ENCODE data around the gene BACH2. TPM values are rescaled to one million over a fixed set of nuclear protein-coding genes. Genes with fewer than 3 reads are reported as not detected.

Gene BACH2
- total RNA-seq, 2 donors from 2014 or later: 5.2 to 5.7 TPM

DNA sequence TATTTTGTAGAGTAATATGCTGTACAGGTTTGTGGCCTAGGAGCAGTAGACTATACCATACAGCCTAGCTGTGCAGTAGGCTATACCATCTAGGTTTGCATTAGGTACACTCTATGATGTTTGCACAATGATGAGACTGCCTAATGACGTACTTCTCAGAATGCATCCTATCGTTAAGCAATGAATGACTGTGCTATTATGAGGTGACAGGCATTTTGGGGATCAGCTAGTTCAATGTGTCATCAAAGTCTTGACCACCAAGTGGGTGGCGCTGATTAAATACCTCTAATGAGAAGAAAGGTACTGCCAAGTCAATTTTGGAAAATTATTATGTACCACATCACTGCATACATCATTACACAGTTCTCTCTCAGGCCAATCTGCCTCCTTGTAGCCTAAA lies 190.2 kb downstream of the BACH2 start:
- Histone ChIP-seq H3K27ac (no peak overlapping the region), H3K9me3 (no peaks in the 10 kb centered on the region), H3K4me1 (replicated peaks) (no peaks in the 10 kb centered on the region), H3K36me3 (no peaks in the 10 kb centered on the region), H3K4me3 (no peak overlapping the region), H3K27me3 (replicated peaks; ENCODE audit: insufficient read depth) (no peaks in the 10 kb centered on the region)
- WGBS: 98% methylated on average over 3 of the region's 3 CpGs
- TF ChIP-seq POLR2A (IDR thresholded peaks at IDR 0.05): no peak
- TF ChIP-seq, protein P1, sequence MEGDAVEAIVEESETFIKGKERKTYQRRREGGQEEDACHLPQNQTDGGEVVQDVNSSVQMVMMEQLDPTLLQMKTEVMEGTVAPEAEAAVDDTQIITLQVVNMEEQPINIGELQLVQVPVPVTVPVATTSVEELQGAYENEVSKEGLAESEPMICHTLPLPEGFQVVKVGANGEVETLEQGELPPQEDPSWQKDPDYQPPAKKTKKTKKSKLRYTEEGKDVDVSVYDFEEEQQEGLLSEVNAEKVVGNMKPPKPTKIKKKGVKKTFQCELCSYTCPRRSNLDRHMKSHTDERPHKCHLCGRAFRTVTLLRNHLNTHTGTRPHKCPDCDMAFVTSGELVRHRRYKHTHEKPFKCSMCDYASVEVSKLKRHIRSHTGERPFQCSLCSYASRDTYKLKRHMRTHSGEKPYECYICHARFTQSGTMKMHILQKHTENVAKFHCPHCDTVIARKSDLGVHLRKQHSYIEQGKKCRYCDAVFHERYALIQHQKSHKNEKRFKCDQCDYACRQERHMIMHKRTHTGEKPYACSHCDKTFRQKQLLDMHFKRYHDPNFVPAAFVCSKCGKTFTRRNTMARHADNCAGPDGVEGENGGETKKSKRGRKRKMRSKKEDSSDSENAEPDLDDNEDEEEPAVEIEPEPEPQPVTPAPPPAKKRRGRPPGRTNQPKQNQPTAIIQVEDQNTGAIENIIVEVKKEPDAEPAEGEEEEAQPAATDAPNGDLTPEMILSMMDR (IDR thresholded peaks at IDR 0.05): no peak
- TF ChIP-seq POLR2AphosphoS5 (IDR thresholded peaks at IDR 0.05): no peak
- intact Hi-C loops (cut with DNase I): no loop called here
- DNase-seq (ENCODE audit: low spot score): no peak

DNA sequence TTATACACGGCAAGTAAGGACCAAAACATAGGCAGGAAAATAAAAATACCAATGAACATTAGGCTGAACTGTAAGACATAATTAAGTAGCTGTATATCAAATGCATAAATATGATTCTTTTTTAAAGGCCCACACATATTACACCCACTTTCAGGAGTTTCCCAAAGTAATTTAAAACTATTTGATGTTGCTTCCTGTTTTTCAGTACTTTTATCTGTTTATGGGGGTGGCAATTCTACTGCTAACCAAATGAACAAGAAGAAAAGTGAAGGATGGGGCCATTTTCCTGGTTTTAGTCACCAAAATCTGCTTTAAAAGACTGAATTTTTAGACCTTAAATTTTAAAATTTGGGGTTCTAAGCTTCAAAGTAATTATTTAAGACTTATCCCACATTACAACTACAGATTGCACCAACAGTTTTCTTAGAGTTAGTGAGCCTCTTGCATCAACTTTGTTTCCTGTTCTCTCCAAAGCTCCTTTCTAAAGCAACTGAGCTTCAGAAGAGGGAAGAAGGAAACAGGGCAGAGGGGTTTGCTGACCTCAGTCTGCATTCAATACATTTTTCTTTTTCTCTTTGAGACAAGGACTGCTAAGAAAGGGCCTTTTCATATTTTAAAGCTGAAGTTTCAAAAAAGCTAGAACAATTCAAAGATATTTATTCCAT lies 191.0 kb downstream of the BACH2 start:
- H3K27me3 ChIP-seq (replicated peaks; ENCODE audit: insufficient read depth): no peaks in the 10 kb centered on the region
- no peak overlapping the region for H3K27ac ChIP-seq
- no peaks in the 10 kb centered on the region for H3K9me3 ChIP-seq
- no peak for TF ChIP-seq POLR2AphosphoS5 (IDR thresholded peaks at IDR 0.05)
- TF ChIP-seq, protein P1 (IDR thresholded peaks at IDR 0.05): no peak
- TF ChIP-seq POLR2A (IDR thresholded peaks at IDR 0.05): no peak
- H3K36me3 ChIP-seq: no peaks in the 10 kb centered on the region
- intact Hi-C loops (cut with DNase I): no loop called here
- WGBS: 81% methylated on average over 1 of the region's 1 CpG
- no peak overlapping the region for H3K4me3 ChIP-seq
- no peak for DNase-seq (ENCODE audit: low spot score)
- no peaks in the 10 kb centered on the region for H3K4me1 ChIP-seq (replicated peaks)

DNA sequence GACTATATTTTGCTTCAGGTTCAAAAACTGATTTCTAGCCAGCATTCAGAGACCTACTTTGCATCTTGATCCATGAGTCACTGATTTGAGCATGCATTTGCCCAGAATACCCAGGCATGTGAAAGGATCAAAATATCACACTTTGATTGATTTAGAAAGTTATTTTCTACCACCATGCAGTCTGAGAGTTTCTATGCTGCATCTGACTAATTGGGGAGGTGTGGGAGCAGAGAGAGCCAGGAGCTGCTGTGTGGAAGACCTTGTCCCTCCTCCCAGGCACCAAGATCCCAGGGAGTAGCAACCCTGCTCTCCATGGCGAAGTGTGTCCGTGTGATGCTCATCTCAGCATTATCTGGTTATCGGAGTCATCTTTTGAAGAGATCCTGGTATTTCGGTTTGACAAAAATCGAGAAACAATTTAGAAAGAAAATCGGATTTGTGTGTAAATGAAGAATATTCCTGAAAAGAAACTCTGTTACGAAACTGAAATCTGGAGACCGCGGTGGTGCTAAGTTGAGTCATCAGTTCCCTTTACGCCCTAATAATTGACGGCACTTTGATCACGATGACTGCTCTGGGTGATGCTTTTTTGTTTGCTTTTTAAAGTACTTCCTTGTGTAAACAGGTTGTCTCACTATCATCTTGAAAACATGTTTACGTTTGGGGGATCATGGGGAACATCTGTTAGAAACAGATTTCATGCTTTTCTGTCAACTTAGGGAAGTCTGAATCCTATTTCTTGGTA lies 193.4 kb downstream of the BACH2 start:
- Histone ChIP-seq H3K4me3 (no peak overlapping the region), H3K9me3 (no peaks in the 10 kb centered on the region), H3K4me1 (replicated peaks) (no peaks in the 10 kb centered on the region), H3K27ac (no peak overlapping the region), H3K36me3 (no peaks in the 10 kb centered on the region), H3K27me3 (replicated peaks; ENCODE audit: insufficient read depth) (no peaks in the 10 kb centered on the region)
- no peak for DNase-seq (ENCODE audit: low spot score)
- intact Hi-C loops (cut with DNase I): no loop called here
- TF ChIP-seq POLR2A (IDR thresholded peaks at IDR 0.05) (no peak), POLR2AphosphoS5 (IDR thresholded peaks at IDR 0.05) (no peak)
- TF ChIP-seq, protein P1 (IDR thresholded peaks at IDR 0.05): no peak
- WGBS: 78% methylated on average over 13 of the region's 13 CpGs

DNA sequence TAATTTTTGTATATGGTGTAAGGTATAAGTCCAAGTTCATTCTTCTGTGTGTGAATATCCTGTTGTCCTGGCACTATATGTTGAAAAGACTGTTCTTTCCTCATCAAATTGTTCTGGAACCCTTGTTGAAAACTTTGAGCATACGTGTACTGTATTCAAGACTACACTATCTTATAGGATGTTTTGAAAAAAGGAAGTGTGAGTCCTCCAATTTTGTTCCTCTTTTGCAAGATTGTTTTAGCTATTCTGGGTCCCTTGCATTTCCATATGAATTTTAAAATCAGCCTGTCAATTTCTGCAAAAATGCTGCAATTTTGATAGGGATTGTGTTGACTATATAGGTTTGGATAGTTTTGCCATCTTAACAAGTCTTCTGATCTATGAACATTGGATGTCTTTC lies 195.2 kb downstream of the BACH2 start:
- Histone ChIP-seq H3K4me1 (replicated peaks) (no peaks in the 10 kb centered on the region), H3K36me3 (no peaks in the 10 kb centered on the region), H3K9me3 (no peaks in the 10 kb centered on the region), H3K27ac (no peak overlapping the region), H3K4me3 (no peak overlapping the region), H3K27me3 (replicated peaks; ENCODE audit: insufficient read depth) (no peaks in the 10 kb centered on the region)
- no peak for DNase-seq (ENCODE audit: low spot score)
- 92% methylated on average over 1 of the region's 1 CpG for WGBS
- TF ChIP-seq, protein P1 (IDR thresholded peaks at IDR 0.05): no peak
- TF ChIP-seq POLR2AphosphoS5 (IDR thresholded peaks at IDR 0.05) (no peak), POLR2A (IDR thresholded peaks at IDR 0.05) (no peak)
- intact Hi-C loops (cut with DNase I): no loop called here
